WTC11 (cell line): ENCODE data around the gene SPG11. TPM values are rescaled to one million over a fixed set of nuclear protein-coding genes. Genes with fewer than 3 reads are reported as not detected.

Experiments used
- ATAC-seq: fragments of 200-7000 bp; cut with Tn5 transposase; 2 replicates; pipeline ENCODE4 v1.10.0; 2021; ENCODE audit warnings: mild to moderate bottlenecking, moderate library complexity
- CTCF ChIA-PET: fragments of 300-600 bp; sonication (Branson Sonifier 250); formaldehyde crosslinking; loops from one replicate; lab custom pipeline; 2021; ENCODE audit warnings: antibody characterized with exemption; lab: Charles Lee
- POLR2A ChIA-PET: fragments of 350-600 bp; sonication (Branson Sonifier 250); formaldehyde crosslinking; loops from one replicate; lab custom pipeline; 2021; ENCODE audit warnings: antibody characterized with exemption; lab: Charles Lee
- DNase-seq: peaks from one replicate; pipeline ENCODE4 v3.0.0; 2021; ENCODE audit warnings: low spot score
- H3K27ac Mint-ChIP-seq: 2 replicates; pipeline ENCODE4 v1.8.0; 2021; ENCODE audit warnings: mixed read lengths
- H3K27me3 Mint-ChIP-seq: 2 replicates; pipeline ENCODE4 v1.8.0; 2021; ENCODE audit warnings: low read depth, mild to moderate bottlenecking, moderate library complexity, mixed read lengths
- H3K36me3 Mint-ChIP-seq: 2 replicates; pipeline ENCODE4 v1.8.0; 2021; ENCODE audit warnings: mixed read lengths
- H3K4me1 Mint-ChIP-seq: 2 replicates; pipeline ENCODE4 v1.8.0; 2022; ENCODE audit warnings: mixed read lengths
- H3K4me3 Mint-ChIP-seq: 2 replicates; pipeline ENCODE4 v1.8.0; 2021; ENCODE audit warnings: mild to moderate bottlenecking, moderate library complexity, mixed read lengths
- H3K9me3 Mint-ChIP-seq: 2 replicates; pipeline ENCODE4 v1.8.0; 2021; ENCODE audit warnings: mixed read lengths
- AFF4 ChIP-seq: sonication (generic); formaldehyde crosslinking; IDR thresholded peaks from 2 replicates; pipeline ENCODE4 v1.8.1; 2023; ENCODE audit warnings: mild to moderate bottlenecking, missing genetic modification reagents, borderline replicate concordance
- ATF3 ChIP-seq: sonication (generic); formaldehyde crosslinking; conservative IDR thresholded peaks from 2 replicates; pipeline ENCODE4 v1.8.1; 2022; ENCODE audit warnings: mild to moderate bottlenecking, missing genetic modification reagents
- FOXP1 ChIP-seq: sonication (generic); formaldehyde crosslinking; IDR thresholded peaks from 2 replicates; pipeline ENCODE4 v1.8.0; 2022; ENCODE audit warnings: missing genetic modification reagents, mild to moderate bottlenecking, moderate library complexity, borderline replicate concordance
- NFYB ChIP-seq: sonication (generic); formaldehyde crosslinking; conservative IDR thresholded peaks from 2 replicates; pipeline ENCODE4 v1.8.0; 2022; ENCODE audit warnings: low read depth, missing genetic modification reagents
- PRDM15 ChIP-seq: sonication (generic); formaldehyde crosslinking; IDR thresholded peaks from 2 replicates; pipeline ENCODE4 v1.8.0; 2022; ENCODE audit warnings: missing genetic modification reagents
- PRRX2 ChIP-seq: fragments of 250-450 bp; sonication (Bioruptor Pico); IDR thresholded peaks from 2 replicates; pipeline ENCODE4 v1.8.0; 2021; ENCODE audit warnings: mild to moderate bottlenecking
- SOX15 ChIP-seq: fragments of 250-450 bp; sonication (Bioruptor Pico); IDR thresholded peaks from 2 replicates; pipeline ENCODE4 v1.9.0; 2021; ENCODE audit warnings: mild to moderate bottlenecking
- TEAD4 ChIP-seq: sonication (generic); formaldehyde crosslinking; IDR thresholded peaks from 2 replicates; pipeline ENCODE4 v1.8.0; 2022; ENCODE audit warnings: mild to moderate bottlenecking, missing genetic modification reagents
- ZNF138 ChIP-seq: sonication (generic); formaldehyde crosslinking; conservative IDR thresholded peaks from 2 replicates; pipeline ENCODE4 v1.8.1; 2022; ENCODE audit warnings: mild to moderate bottlenecking, moderate library complexity, missing genetic modification reagents
- total RNA-seq: library from RNA; stranded (reverse); gene quantifications from 3 replicates; pipeline ENCODE4 v1.2.3, GENCODE V29; 2021

Gene SPG11
- total RNA-seq, 1 experiment from 2014 or later, result 46.4 TPM

- TF ChIP-seq PRDM15 (CRISPR knock-in tag) (no peak), PRRX2 (CRISPR knock-in tag) (no peak), SOX15 (CRISPR knock-in tag) (no peak), ATF3 (CRISPR knock-in tag) (no peak), TEAD4 (CRISPR knock-in tag) (no peak), AFF4 (no peak), NFYB (CRISPR knock-in tag) (no peak)
Measured at GRCh38 chr15:44519537-44519936, 143.9 kb downstream of the SPG11 start (continued).

- POLR2A ChIA-PET, result no interaction called here
- TF ChIP-seq FOXP1 (CRISPR knock-in tag), result no peak
- no peak for TF ChIP-seq ZNF138 (CRISPR knock-in tag)
- Mint-ChIP-seq H3K36me3 (peaks cover 35% of the 10 kb centered on the region), H3K4me1 (no peaks in the 10 kb centered on the region), H3K9me3 (no peaks in the 10 kb centered on the region), H3K27me3 (no peaks in the 10 kb centered on the region), H3K27ac (no peak overlapping the region), H3K4me3 (no peak overlapping the region)
- ATAC-seq, result no peak
- CTCF ChIA-PET, result interaction anchor here (1.0 to 1.5 kb wide), 2 partner anchors 15 to 228 kb away, joined by 4 to 8 read pairs; partner anchors contain the start of gene GOLM2
- no peak for DNase-seq
Measured at GRCh38 chr15:44516436-44516835, 147.0 kb downstream of the SPG11 start.

Other genes starting within 250 kb of the SPG11 start
- gene CTDSPL2, start 236.0 kb downstream of the SPG11 start, total RNA-seq, result 56.8 to 65.2 TPM (median 61.8 TPM) in 3 replicates
- 74.9 to 78.6 TPM (median 76.1 TPM) in 3 replicates for gene EIF3J, start 126.5 kb downstream of the SPG11 start, total RNA-seq
- 0.41 to 1.2 TPM (median 0.59 TPM) in 3 replicates for gene PATL2, start 47.7 kb upstream of the SPG11 start, total RNA-seq
- gene B2M, start 47.9 kb upstream of the SPG11 start, total RNA-seq, result 88.2 to 105 TPM (median 102 TPM) in 3 replicates
- 9.9 to 11.3 TPM (median 10.4 TPM) in 3 replicates for gene TRIM69, start 72.9 kb upstream of the SPG11 start, total RNA-seq